HepG2 (cell line): Measurements from ENCODE around the gene TCEA3. TPM values are rescaled to one million over a fixed set of nuclear protein-coding genes. Genes with fewer than 3 reads are reported as not detected.

ENCODE experiments used
- ATAD3A ChIP-seq: sonication (generic); formaldehyde crosslinking; IDR thresholded peaks from 2 replicates; pipeline ENCODE4 v1.4.0; 2020; ENCODE audit warnings: missing genetic modification reagents
- CC2D1A ChIP-seq: sonication (generic); formaldehyde crosslinking; IDR thresholded peaks from 2 replicates; pipeline ENCODE4 v1.8.1; 2023; ENCODE audit warnings: mild to moderate bottlenecking, missing genetic modification reagents
- EEA1 ChIP-seq: sonication (generic); formaldehyde crosslinking; IDR thresholded peaks from 2 replicates; pipeline ENCODE4 v1.5.1; 2020; ENCODE audit warnings: mild to moderate bottlenecking, missing genetic modification reagents, borderline replicate concordance
- KDM3A ChIP-seq: IDR thresholded peaks from 2 replicates; pipeline ENCODE4 v1.6.1; 2018; ENCODE audit warnings: low read depth, missing compliant biosample characterization
- MLLT10 ChIP-seq: sonication (generic); formaldehyde crosslinking; IDR thresholded peaks from 2 replicates; pipeline ENCODE4 v1.4.0; 2020; ENCODE audit warnings: missing genetic modification reagents
- MTA3 ChIP-seq: sonication (generic); formaldehyde crosslinking; IDR thresholded peaks from 2 replicates; pipeline ENCODE4 v1.4.0; 2020; ENCODE audit warnings: missing genetic modification reagents
- PAF1 ChIP-seq: IDR thresholded peaks from 2 replicates; pipeline ENCODE4 v1.6.1; 2016; ENCODE audit warnings: missing genetic modification reagents, missing compliant biosample characterization
- PAX8 ChIP-seq: sonication (generic); formaldehyde crosslinking; IDR thresholded peaks from 2 replicates; pipeline ENCODE4 v1.8.0; 2022; ENCODE audit warnings: mild to moderate bottlenecking, missing genetic modification reagents, borderline replicate concordance
- SALL2 ChIP-seq: sonication (generic); formaldehyde crosslinking; IDR thresholded peaks from 2 replicates; pipeline ENCODE4 v1.8.1; 2023; ENCODE audit warnings: mild to moderate bottlenecking, missing genetic modification reagents, inconsistent platforms
- ZBTB42 ChIP-seq: sonication (generic); formaldehyde crosslinking; IDR thresholded peaks from 2 replicates; pipeline ENCODE4 v1.5.0; 2020; ENCODE audit warnings: mild to moderate bottlenecking, missing genetic modification reagents
- ZNF274 ChIP-seq: sonication (generic); formaldehyde crosslinking; IDR thresholded peaks from 2 replicates; pipeline ENCODE4 v1.5.1; 2020; ENCODE audit warnings: mild to moderate bottlenecking, missing genetic modification reagents
- ZNF317 ChIP-seq: sonication (generic); formaldehyde crosslinking; IDR thresholded peaks from 2 replicates; pipeline ENCODE4 v1.5.0; 2020; ENCODE audit warnings: mild to moderate bottlenecking, missing genetic modification reagents
- ZNF333 ChIP-seq: sonication (generic); formaldehyde crosslinking; IDR thresholded peaks from 2 replicates; pipeline ENCODE4 v1.4.0; 2020; ENCODE audit warnings: mild to moderate bottlenecking, missing genetic modification reagents, borderline replicate concordance
- ZNF383 ChIP-seq: sonication (generic); formaldehyde crosslinking; IDR thresholded peaks from 2 replicates; pipeline ENCODE4 v1.4.0; 2020; ENCODE audit warnings: missing genetic modification reagents, mild to moderate bottlenecking, borderline replicate concordance
- ZNF589 ChIP-seq: sonication (generic); formaldehyde crosslinking; conservative IDR thresholded peaks from 2 replicates; pipeline ENCODE4 v1.8.0; 2022; ENCODE audit warnings: mild to moderate bottlenecking, moderate library complexity, missing genetic modification reagents
- polyA plus RNA-seq, 8 experiments: library from polyadenylated mRNA; depleted of rRNA in 3 of 8; stranded (reverse) in 7 of 8; unstranded in 1 of 8; fragments of >200 nt; fragmentation: Illumina TruSeq in 4 of 8; extraction: Trizol in 4 of 8; gene quantifications; 2 replicates each; pipeline versions ENCODE4 v1.2.1 to v1.2.3, GENCODE V29; 2011 to 2016; ENCODE audit warnings: low read depth in 4 of 8, missing spikeins in 1 of 8, mixed read lengths in 1 of 8; ENCODE audit not compliant: insufficient read depth in 1 of 8
- total RNA-seq, 5 experiments: library from RNA; depleted of rRNA; stranded (reverse); fragments of >200 nt; fragmentation: Illumina TruSeq; extraction: Trizol; gene quantifications; 2 replicates each; pipeline ENCODE4 v1.2.3, GENCODE V29; 2016; ENCODE audit warnings: low read depth in 1 of 5
- TF ChIP-seq, protein P1 (sequence below): sonication (generic); formaldehyde crosslinking; IDR thresholded peaks from 2 replicates; pipeline ENCODE4 v1.4.0; 2020; ENCODE audit warnings: missing genetic modification reagents
- TF ChIP-seq, protein P2 (sequence below): IDR thresholded peaks from 2 replicates; pipeline ENCODE4 v1.6.1; 2016; ENCODE audit warnings: mild to moderate bottlenecking
- TF ChIP-seq, protein P3 (sequence below): sonication (generic); formaldehyde crosslinking; IDR thresholded peaks from 2 replicates; pipeline ENCODE4 v1.9.0; 2021; ENCODE audit warnings: missing genetic modification reagents, mild to moderate bottlenecking, borderline replicate concordance
- TF ChIP-seq, protein P4 (sequence below): IDR thresholded peaks from 2 replicates; pipeline ENCODE4 v1.6.1; 2016
- TF ChIP-seq, protein P5 (sequence below): sonication (generic); formaldehyde crosslinking; IDR thresholded peaks from 2 replicates; pipeline ENCODE4 v1.5.1; 2020; ENCODE audit warnings: missing genetic modification reagents, mild to moderate bottlenecking, borderline replicate concordance
- TF ChIP-seq, protein P6 (sequence below): IDR thresholded peaks from 2 replicates; pipeline ENCODE4 v1.6.1; 2012; ENCODE audit warnings: inconsistent platforms

TCEA3 gene
- total and polyA plus RNA-seq, 2 of the 13 experiments (the other 11 are each of a cell fraction or from before 2014, with no cell fraction given), result 55.5 to 84.6 TPM

DNA sequence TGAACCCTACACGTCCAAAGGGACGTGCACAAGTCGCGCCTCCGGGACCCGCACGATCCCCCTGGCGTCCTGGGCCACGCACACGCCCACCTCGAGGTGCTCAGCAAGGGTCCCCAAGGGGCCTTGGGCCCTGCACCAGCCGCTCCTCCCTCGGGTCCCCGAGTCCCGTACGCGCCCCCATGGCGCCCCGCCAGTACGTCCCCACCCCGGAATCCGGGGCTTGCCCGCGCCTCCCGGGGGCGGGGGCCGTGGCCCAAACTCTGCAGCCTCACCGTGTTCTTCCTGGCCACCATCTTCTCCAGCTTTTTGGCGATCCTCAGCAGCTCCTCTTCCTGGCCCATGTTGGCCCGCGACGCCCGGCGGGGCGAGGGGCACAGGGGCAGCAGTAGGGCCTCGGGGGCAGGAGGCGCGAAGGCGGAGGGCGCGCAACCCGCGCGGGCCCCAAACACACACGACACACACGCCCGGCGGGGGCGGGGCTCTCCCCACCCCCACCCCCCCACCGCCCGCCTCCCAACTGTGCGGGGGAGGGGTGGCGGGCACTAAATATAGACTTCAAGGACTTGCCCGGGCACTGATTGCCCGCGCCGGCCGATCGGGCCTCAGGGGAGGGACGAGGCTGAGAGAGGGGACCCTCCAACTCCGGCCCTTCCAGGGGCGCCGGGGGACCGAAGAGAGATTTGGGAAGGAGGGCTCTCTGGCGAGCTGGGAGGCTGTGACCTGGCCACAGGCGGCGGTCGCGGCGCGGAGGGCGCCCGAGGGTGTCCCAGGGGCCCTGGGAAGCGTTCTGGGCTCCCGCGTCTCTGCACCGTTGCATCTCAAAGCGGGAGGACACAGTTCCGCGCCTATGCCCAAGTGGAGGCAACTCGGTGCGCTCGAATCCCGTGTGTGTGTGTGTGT is at the start of gene TCEA3 (continued):
- TF ChIP-seq, protein P1, sequence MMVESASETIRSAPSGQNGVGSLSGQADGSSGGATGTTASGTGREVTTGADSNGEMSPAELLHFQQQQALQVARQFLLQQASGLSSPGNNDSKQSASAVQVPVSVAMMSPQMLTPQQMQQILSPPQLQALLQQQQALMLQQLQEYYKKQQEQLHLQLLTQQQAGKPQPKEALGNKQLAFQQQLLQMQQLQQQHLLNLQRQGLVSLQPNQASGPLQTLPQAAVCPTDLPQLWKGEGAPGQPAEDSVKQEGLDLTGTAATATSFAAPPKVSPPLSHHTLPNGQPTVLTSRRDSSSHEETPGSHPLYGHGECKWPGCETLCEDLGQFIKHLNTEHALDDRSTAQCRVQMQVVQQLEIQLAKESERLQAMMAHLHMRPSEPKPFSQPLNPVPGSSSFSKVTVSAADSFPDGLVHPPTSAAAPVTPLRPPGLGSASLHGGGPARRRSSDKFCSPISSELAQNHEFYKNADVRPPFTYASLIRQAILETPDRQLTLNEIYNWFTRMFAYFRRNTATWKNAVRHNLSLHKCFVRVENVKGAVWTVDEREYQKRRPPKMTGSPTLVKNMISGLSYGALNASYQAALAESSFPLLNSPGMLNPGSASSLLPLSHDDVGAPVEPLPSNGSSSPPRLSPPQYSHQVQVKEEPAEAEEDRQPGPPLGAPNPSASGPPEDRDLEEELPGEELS (CRISPR knock-in tag), result no peak
- TF ChIP-seq ZNF383 (CRISPR knock-in tag) (no peak), PAX8 (CRISPR knock-in tag) (no peak), ZNF317 (CRISPR knock-in tag) (0 out of 2 replicates have a peak, but pooled peaks have one; percentile 19), CC2D1A (CRISPR knock-in tag) (no peak), SALL2 (CRISPR knock-in tag) (no peak), PAF1 (no peak), MTA3 (CRISPR knock-in tag) (no peak), MLLT10 (CRISPR knock-in tag) (no peak), ZNF274 (peak; percentile 33; the same call in 1 of the 2 replicates), KDM3A (CRISPR knock-in tag) (no peak), ZBTB42 (no peak), ZNF333 (CRISPR knock-in tag) (no peak), ATAD3A (CRISPR knock-in tag) (no peak), ZNF589 (CRISPR knock-in tag) (peak; percentile 15; the same call in 1 of the 2 replicates), EEA1 (no peak)
- TF ChIP-seq, protein P2, sequence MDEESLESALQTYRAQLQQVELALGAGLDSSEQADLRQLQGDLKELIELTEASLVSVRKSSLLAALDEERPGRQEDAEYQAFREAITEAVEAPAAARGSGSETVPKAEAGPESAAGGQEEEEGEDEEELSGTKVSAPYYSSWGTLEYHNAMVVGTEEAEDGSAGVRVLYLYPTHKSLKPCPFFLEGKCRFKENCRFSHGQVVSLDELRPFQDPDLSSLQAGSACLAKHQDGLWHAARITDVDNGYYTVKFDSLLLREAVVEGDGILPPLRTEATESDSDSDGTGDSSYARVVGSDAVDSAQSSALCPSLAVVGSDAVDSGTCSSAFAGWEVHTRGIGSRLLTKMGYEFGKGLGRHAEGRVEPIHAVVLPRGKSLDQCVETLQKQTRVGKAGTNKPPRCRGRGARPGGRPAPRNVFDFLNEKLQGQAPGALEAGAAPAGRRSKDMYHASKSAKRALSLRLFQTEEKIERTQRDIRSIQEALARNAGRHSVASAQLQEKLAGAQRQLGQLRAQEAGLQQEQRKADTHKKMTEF (CRISPR knock-in tag), result peak; percentile 28; the same call in 1 of the 2 replicates
- TF ChIP-seq, protein P3, sequence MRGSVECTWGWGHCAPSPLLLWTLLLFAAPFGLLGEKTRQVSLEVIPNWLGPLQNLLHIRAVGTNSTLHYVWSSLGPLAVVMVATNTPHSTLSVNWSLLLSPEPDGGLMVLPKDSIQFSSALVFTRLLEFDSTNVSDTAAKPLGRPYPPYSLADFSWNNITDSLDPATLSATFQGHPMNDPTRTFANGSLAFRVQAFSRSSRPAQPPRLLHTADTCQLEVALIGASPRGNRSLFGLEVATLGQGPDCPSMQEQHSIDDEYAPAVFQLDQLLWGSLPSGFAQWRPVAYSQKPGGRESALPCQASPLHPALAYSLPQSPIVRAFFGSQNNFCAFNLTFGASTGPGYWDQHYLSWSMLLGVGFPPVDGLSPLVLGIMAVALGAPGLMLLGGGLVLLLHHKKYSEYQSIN (CRISPR knock-in tag), result no peak
- TF ChIP-seq, protein P4, sequence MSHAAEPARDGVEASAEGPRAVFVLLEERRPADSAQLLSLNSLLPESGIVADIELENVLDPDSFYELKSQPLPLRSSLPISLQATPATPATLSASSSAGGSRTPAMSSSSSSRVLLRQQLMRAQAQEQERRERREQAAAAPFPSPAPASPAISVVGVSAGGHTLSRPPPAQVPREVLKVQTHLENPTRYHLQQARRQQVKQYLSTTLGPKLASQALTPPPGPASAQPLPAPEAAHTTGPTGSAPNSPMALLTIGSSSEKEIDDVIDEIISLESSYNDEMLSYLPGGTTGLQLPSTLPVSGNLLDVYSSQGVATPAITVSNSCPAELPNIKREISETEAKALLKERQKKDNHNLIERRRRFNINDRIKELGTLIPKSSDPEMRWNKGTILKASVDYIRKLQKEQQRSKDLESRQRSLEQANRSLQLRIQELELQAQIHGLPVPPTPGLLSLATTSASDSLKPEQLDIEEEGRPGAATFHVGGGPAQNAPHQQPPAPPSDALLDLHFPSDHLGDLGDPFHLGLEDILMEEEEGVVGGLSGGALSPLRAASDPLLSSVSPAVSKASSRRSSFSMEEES (CRISPR knock-in tag), result peak; percentile 15; the same call in 1 of the 2 replicates
- TF ChIP-seq, protein P5, sequence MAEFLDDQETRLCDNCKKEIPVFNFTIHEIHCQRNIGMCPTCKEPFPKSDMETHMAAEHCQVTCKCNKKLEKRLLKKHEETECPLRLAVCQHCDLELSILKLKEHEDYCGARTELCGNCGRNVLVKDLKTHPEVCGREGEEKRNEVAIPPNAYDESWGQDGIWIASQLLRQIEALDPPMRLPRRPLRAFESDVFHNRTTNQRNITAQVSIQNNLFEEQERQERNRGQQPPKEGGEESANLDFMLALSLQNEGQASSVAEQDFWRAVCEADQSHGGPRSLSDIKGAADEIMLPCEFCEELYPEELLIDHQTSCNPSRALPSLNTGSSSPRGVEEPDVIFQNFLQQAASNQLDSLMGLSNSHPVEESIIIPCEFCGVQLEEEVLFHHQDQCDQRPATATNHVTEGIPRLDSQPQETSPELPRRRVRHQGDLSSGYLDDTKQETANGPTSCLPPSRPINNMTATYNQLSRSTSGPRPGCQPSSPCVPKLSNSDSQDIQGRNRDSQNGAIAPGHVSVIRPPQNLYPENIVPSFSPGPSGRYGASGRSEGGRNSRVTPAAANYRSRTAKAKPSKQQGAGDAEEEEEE (CRISPR knock-in tag), result no peak
- TF ChIP-seq, protein P6, sequence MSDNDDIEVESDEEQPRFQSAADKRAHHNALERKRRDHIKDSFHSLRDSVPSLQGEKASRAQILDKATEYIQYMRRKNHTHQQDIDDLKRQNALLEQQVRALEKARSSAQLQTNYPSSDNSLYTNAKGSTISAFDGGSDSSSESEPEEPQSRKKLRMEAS, result no peak; the same call in 1 of the 2 replicates
